HG02588 (cell line): ENCODE measurements around the gene BICD1.
A peak's percentile ranks its signal among the peaks of the same experiment; 100 is the strongest.
"Not testable (repeated sequence)": the region's sequence is repeated elsewhere in the genome, so short reads cannot be mapped to it uniquely, and the experiment has no call there.

Source experiments
- ATAC-seq: cut with Tn5 transposase; IDR thresholded peaks from one replicate; pipeline ENCODE4 v1.9.1; 2021; ENCODE audit warnings: mild to moderate bottlenecking, moderate library complexity; ENCODE audit not compliant: unreplicated experiment

BICD1 gene

GRCh38 chr12:32273063-32273522, 166.4 kb downstream of the BICD1 start:
- peak; percentile 49 for ATAC-seq

DNA sequence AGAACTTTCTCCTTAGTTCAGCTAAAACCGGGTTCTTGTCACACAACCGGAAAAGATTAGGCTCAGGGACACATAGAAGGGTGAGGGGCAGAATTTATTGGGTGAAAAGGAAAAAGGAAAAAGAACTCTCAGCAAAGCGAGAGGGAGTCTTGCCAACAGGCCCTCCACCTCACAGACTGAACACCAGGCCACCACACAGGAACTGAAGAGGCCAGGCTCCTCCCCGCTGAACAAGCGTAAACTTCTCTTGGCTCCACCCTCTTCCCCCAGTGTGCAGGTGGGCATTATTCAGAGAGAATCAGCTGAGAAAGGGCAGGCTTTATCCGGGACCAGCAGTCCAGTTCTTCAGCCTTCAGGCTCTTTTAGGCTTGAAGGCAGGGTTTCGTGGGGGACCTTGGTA, 167.1 kb downstream of the BICD1 start:
- ATAC-seq: peak; percentile 79

- no peak for ATAC-seq
Observed at GRCh38 chr12:32274665-32275064, 168.0 kb downstream of the BICD1 start.

DNA sequence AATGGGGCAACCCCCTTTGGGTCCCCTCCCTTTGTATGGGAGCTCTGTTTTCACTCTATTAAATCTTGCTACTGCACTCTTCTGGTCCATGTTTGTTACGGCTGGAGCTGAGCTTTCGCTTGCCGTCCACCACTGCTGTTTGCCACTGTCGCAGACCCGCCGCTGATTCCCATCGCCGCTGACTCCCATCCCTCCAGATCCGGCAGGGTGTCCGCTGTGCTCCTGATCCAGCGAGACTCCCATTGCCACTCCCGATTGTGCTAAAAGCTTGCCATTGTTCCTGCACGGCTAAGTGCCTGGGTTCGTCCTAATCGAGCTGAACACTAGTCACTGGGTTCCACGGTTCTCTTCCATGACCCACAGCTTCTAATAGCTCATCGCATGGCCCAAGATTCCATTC, 168.9 kb downstream of the BICD1 start:
- not testable (repeated sequence) for ATAC-seq

- no peak for ATAC-seq
Observed at GRCh38 chr12:32277774-32278173, 171.1 kb downstream of the BICD1 start.

GRCh38 chr12:32281098-32281497, 174.5 kb downstream of the BICD1 start:
- no peak for ATAC-seq

- ATAC-seq: no peak
Observed at GRCh38 chr12:32284561-32284960, 177.9 kb downstream of the BICD1 start.

GRCh38 chr12:32285021-32285420, 178.4 kb downstream of the BICD1 start:
- no peak for ATAC-seq

- no peak for ATAC-seq
Observed at GRCh38 chr12:32285489-32285888, 178.8 kb downstream of the BICD1 start.

DNA sequence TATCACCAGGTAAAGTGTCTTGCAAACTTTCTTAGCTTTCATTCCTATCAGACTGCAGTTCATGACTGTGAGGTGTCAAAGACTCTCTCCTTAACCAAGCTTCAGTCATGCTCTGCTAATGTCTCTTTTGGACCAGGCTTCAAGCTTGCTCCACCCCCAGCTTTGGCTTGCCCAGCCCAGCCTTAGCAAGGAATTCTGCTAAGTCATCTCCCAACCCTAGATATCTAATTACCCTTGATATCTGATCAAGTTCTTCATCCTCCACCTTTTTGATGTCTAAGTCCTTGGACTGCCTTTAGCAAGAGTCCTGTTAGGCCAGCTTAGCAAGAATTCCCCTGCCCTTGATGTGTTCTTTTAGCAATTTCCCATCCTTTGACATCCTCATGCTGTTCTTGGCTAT, 183.8 kb downstream of the BICD1 start:
- ATAC-seq: no peak

GRCh38 chr12:32292151-32292550, 185.5 kb downstream of the BICD1 start:
- no peak for ATAC-seq

- ATAC-seq: no peak
Observed at GRCh38 chr12:32293808-32294419, 187.3 kb downstream of the BICD1 start.

DNA sequence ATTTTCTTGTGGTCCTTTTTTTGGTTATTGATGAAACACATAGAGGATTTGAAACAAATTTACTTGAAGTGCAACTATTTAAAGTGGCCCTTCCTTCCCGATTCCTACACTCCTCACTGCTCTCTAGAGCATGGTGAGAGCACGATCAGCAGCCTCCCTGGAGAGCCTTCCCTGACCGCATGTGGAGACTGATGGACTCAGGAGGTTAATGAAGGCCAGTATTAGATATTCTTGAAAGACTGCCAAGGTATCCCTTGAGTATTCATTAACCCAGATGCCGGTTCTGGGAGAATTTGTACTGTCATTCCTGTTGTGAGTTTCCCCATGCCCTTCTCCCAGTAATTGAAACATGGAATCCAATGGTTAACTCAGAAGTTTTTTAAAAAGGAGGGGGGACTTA, 189.9 kb downstream of the BICD1 start:
- no peak for ATAC-seq

GRCh38 chr12:32298917-32299316, 192.3 kb downstream of the BICD1 start:
- no peak for ATAC-seq

- no peak for ATAC-seq
Observed at GRCh38 chr12:32301216-32301615, 194.6 kb downstream of the BICD1 start.

GRCh38 chr12:32302218-32303173, 195.8 kb downstream of the BICD1 start:
- peak; percentile 94 for ATAC-seq

DNA sequence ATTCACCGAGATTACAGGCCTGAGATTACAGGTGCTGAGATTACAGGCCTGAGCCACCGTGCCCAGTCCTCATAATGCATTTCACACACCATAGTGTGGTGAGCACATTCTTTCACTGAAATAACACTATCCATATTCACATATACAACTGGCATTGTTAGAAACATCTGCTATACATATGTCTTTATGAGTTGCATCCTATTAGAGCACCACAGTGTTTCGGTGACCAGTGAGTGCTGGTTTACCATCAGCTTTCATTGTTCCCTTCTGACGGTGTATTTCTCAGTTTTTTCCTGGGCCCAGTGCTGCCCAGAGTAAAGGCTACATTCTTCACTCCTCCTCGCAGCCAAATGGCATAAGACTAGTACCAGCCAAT, 196.5 kb downstream of the BICD1 start:
- no peak for ATAC-seq

GRCh38 chr12:32305163-32305562, 198.5 kb downstream of the BICD1 start:
- ATAC-seq: no peak

GRCh38 chr12:32307326-32307725, 200.7 kb downstream of the BICD1 start:
- no peak for ATAC-seq

- no peak for ATAC-seq
Observed at GRCh38 chr12:32309811-32310736, 203.4 kb downstream of the BICD1 start.

DNA sequence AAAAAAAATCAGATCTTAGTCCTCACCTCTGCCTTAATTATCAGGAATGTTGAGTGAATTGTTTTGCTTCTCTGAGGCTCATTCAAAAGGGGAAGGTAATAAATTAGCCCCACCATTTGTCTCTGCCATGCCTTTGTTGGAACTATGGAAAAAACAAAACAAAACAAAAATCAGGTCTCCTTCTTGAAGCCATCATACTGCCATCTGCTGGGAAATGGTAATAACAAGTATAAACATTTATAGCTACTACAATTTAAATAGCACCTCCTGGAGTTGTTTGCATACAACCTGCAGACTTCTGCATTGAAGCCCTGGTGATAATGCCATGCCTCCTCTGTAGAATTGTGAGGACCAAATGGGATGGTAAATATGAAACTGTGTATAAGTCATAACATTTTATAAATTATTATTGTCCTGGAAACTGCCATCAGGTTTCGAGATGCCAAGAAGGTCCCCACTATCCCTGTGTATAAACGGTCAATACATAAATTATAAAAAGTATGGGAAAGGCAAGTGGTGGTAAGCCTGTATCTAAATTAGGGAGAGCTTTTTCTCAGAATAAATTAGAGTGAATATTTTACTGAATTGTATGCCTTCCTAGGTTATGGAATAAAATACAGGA, 205.5 kb downstream of the BICD1 start:
- ATAC-seq: no peak
